ENCODE data around the gene OR4N5. TPM values are rescaled to one million over a fixed set of nuclear protein-coding genes. Genes with fewer than 3 reads are reported as not detected.

OR4N5 gene
- total and polyA plus RNA-seq, 2 of the 8 experiments (the other 6 are each of a cell fraction or from before 2014, with no cell fraction given), result not detected

DNA sequence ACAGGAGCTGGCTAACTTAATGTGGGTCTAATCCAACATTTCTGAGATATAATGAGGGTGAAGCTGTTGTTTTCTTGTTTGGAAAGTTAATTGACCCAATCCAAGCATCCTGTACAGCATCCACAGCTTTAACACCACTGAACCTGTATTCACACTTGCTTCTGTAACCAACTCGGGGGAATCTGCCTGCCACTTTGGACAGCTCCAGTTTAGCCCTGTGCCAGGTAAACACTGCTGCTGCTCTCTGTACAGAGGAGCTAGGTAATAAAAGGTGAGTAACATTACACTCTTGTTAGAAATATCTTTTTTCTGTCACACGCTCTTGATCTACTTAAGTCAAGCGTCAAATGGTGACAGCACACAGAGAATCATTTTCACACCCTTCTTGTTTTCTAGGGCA is 52.8 kb downstream of the OR4N5 start:
- Histone ChIP-seq H3K27ac (ENCODE audit: low read depth, low read length) (no peak overlapping the region), H3K56ac (replicated peaks; ENCODE audit: insufficient read length, low read depth, low read length) (no peak overlapping the region), H3K14ac (ENCODE audit: insufficient read length) (no peak overlapping the region), H4K5ac (ENCODE audit: insufficient read length, low read depth, low read length) (no peak overlapping the region), H2AFZ (ENCODE audit: low read length) (no peak overlapping the region), H2BK20ac (ENCODE audit: low read length) (no peak overlapping the region), H3K4me1 (replicated peaks in 1 of 4; ENCODE audit: control insufficient read depth in 3 of 4, insufficient read depth in 4 of 4, low read length in 3 of 4) (no peaks in the 10 kb centered on the region), H3K23ac (ENCODE audit: insufficient read length) (no peak overlapping the region), H3K4ac (replicated peaks; ENCODE audit: insufficient read length, low read depth, low read length) (no peak overlapping the region), H3K4me2 (ENCODE audit: insufficient read depth in 1 of 2, low read depth in 2 of 2, low read length in 2 of 2) (no peak overlapping the region), H3K9me3 (ENCODE audit: insufficient read depth in 2 of 2, low read depth in 1 of 2, low read length in 1 of 2) (peaks cover 58 to 76% of the 10 kb centered on the region in 2 experiments), H3K18ac (ENCODE audit: extremely low read depth, low read length) (no peak overlapping the region), H3K23me2 (ENCODE audit: low read depth, low read length) (no peaks in the 10 kb centered on the region), H2BK5ac (ENCODE audit: low read depth, low read length) (no peak overlapping the region), H3K79me1 (ENCODE audit: low read depth, low read length) (no peaks in the 10 kb centered on the region), H3K9ac (replicated peaks in 1 of 4; ENCODE audit: extremely low read depth in 1 of 4, low read depth in 3 of 4, low read length in 3 of 4) (no peak overlapping the region), H4K20me1 (replicated peaks in 1 of 2; ENCODE audit: control insufficient read depth in 1 of 2, insufficient read depth in 2 of 2, low read length in 2 of 2) (no peaks in the 10 kb centered on the region), H3K4me3 (ENCODE audit: extremely low read depth in 1 of 4, insufficient read depth in 2 of 4, low read depth in 3 of 4, low read length in 4 of 4) (no peak overlapping the region), H2BK120ac (replicated peaks; ENCODE audit: low read depth, low read length) (no peak overlapping the region), H2BK15ac (ENCODE audit: low read length) (no peak overlapping the region), H3K79me2 (ENCODE audit: control insufficient read depth in 1 of 2, insufficient read depth in 2 of 2, low read length in 2 of 2) (no peaks in the 10 kb centered on the region), H4K8ac (ENCODE audit: extremely low read depth, insufficient read depth, low read length) (no peak overlapping the region), H3K27me3 (replicated peaks in 1 of 4; ENCODE audit: control insufficient read depth in 3 of 4, extremely low read depth in 1 of 4, insufficient read depth in 3 of 4, low read length in 3 of 4) (no peaks in the 10 kb centered on the region), H4K91ac (replicated peaks; ENCODE audit: insufficient read length, low read length) (no peak overlapping the region), H2BK12ac (ENCODE audit: low read depth, low read length) (no peak overlapping the region), H2AK5ac (ENCODE audit: low read depth, low read length) (no peak overlapping the region), H3K36me3 (ENCODE audit: control insufficient read depth in 2 of 4, insufficient read depth in 4 of 4, low read length in 3 of 4) (no peaks in the 10 kb centered on the region)
- ChIA-PET CTCF (ENCODE audit: partially characterized antibody) (no interaction called here), POLR2A (ENCODE audit: partially characterized antibody) (no interaction called here)
- DNase-seq (ENCODE audit: low read depth in 1 of 2, low spot score in 2 of 2) (no peak), FAIRE-seq (no peak)
- WGBS, 2 experiments (ENCODE audit: extremely low coverage in 1 of 2, insufficient coverage in 1 of 2, insufficient read length in 1 of 2, insufficient replicate concordance in 2 of 2, low coverage in 1 of 2, low lambda C conversion rate in 2 of 2, missing lambda C conversion rate in 1 of 2), result 79% methylated on average over 3 of the region's 3 CpGs; no CpG with 5 or more reads in 1 of the 2 experiments
- TF ChIP-seq EP300 (IDR thresholded peaks at IDR 0.05; ENCODE audit: borderline replicate concordance in 1 of 2, low read depth in 2 of 2, low read length in 2 of 2), result no peak
- no peak for TF ChIP-seq YY1 (IDR thresholded peaks at IDR 0.05; ENCODE audit: low read depth, low read length)
- TF ChIP-seq CEBPB (IDR thresholded peaks at IDR 0.05; ENCODE audit: low read depth, low read length), result no peak
- no peak for TF ChIP-seq SP1 (IDR thresholded peaks at IDR 0.05; ENCODE audit: low read depth, low read length)
- TF ChIP-seq, protein P1, sequence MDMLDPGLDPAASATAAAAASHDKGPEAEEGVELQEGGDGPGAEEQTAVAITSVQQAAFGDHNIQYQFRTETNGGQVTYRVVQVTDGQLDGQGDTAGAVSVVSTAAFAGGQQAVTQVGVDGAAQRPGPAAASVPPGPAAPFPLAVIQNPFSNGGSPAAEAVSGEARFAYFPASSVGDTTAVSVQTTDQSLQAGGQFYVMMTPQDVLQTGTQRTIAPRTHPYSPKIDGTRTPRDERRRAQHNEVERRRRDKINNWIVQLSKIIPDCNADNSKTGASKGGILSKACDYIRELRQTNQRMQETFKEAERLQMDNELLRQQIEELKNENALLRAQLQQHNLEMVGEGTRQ (IDR thresholded peaks at IDR 0.05; ENCODE audit: low read length), result no peak
- TF ChIP-seq, protein P2, sequence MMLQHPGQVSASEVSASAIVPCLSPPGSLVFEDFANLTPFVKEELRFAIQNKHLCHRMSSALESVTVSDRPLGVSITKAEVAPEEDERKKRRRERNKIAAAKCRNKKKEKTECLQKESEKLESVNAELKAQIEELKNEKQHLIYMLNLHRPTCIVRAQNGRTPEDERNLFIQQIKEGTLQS (IDR thresholded peaks at IDR 0.05; ENCODE audit: insufficient read depth, low read depth, low read length), result no peak
- no peak for TF ChIP-seq CBX8 (IDR thresholded peaks at IDR 0.05; ENCODE audit: borderline replicate concordance, low read depth, low read length)
- no peak for TF ChIP-seq NRF1 (IDR thresholded peaks at IDR 0.05; ENCODE audit: low read depth, low read length)
- TF ChIP-seq POLR2A (IDR thresholded peaks at IDR 0.05; ENCODE audit: control extremely low read depth in 1 of 2, low read depth in 2 of 2, low read length in 2 of 2), result no peak
- TF ChIP-seq TAF7 (optimal IDR thresholded peaks at IDR 0.05; ENCODE audit: borderline replicate concordance, low read depth, low read length), result no peak
- no peak for TF ChIP-seq HDAC2 (IDR thresholded peaks at IDR 0.05; ENCODE audit: borderline replicate concordance in 1 of 2, low read depth in 2 of 2, low read length in 2 of 2)
- TF ChIP-seq, protein P3, sequence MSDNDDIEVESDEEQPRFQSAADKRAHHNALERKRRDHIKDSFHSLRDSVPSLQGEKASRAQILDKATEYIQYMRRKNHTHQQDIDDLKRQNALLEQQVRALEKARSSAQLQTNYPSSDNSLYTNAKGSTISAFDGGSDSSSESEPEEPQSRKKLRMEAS (IDR thresholded peaks at IDR 0.05), result no peak
- TF ChIP-seq GABPA (IDR thresholded peaks at IDR 0.05; ENCODE audit: borderline replicate concordance, insufficient read depth, low read length), result no peak
